Spinal cord (tissue), 10 donors: ENCODE measurements around the gene MCC. TPM values are rescaled to one million over a fixed set of nuclear protein-coding genes. Genes with fewer than 3 reads are reported as not detected.

Source experiments
- DNase-seq, 6 donors: peaks; one replicate each; pipeline versions ENCODE4 v3.0.0 to v3.0.0-alpha.2; 2013 to 2015; ENCODE audit warnings: low spot score in 6 of 6, low read depth in 4 of 6
- H3K27ac ChIP-seq: one replicate; pipeline ENCODE4 v1.5.1; 2013; ENCODE audit warnings: low read depth, low read length, control low read depth
- H3K27me3 ChIP-seq: one replicate; pipeline ENCODE4 v1.6.1; 2013; ENCODE audit warnings: low read length; ENCODE audit not compliant: control insufficient read depth, insufficient read depth
- H3K36me3 ChIP-seq: one replicate; pipeline ENCODE4 v1.6.1; 2013; ENCODE audit warnings: low read length; ENCODE audit not compliant: control insufficient read depth, insufficient read depth
- H3K4me1 ChIP-seq: one replicate; pipeline ENCODE4 v1.6.1; 2013; ENCODE audit warnings: low read length; ENCODE audit not compliant: control insufficient read depth, insufficient read depth
- H3K4me3 ChIP-seq: one replicate; pipeline ENCODE4 v1.5.1; 2013; ENCODE audit warnings: low read depth, low read length, control low read depth
- H3K9me3 ChIP-seq: one replicate; pipeline ENCODE4 v1.6.1; 2013; ENCODE audit warnings: low read length; ENCODE audit not compliant: control insufficient read depth, insufficient read depth
- WGBS: methylation state at CpG from one replicate; pipeline ENCODE4 v1.1.5; 2013; ENCODE audit warnings: missing lambda C conversion rate; ENCODE audit not compliant: insufficient coverage; 5-methylcytosine and 5-hydroxymethylcytosine counted together
- polyA plus RNA-seq, 2 donors: library from polyadenylated mRNA; unstranded; fragments of 120-200 nt; gene quantifications; one replicate each; pipeline ENCODE4 v1.2.1, GENCODE V29; 2013; ENCODE audit not compliant: insufficient read length in 2 of 2
- total RNA-seq, 2 donors: library from RNA; depleted of rRNA in 1 of 2; stranded (reverse); fragments of 120-200 nt in 1 of 2; fragments of >200 nt in 1 of 2; gene quantifications; one replicate each; pipeline versions ENCODE4 v1.2.3 to v1.2.4, GENCODE V29; 2013 to 2014
- donor health status: healthy.

The MCC gene
- total and polyA plus RNA-seq, 4 donors = 19.2 to 31.7 (median 26.6) TPM

GRCh38 chr5:113397046-113397445 lies 91.2 kb downstream of the MCC start:
- Histone ChIP-seq H3K27ac (no peak overlapping the region), H3K4me3 (no peak overlapping the region), H3K36me3 (no peaks in the 10 kb centered on the region), H3K4me1 (no peaks in the 10 kb centered on the region), H3K9me3 (no peaks in the 10 kb centered on the region), H3K27me3 (no peaks in the 10 kb centered on the region)
- DNase-seq = no peak
- WGBS = no CpG with 5 or more reads among the region's 3 CpGs

GRCh38 chr5:113394658-113395057 lies 93.6 kb downstream of the MCC start:
- Histone ChIP-seq H3K36me3 (no peaks in the 10 kb centered on the region), H3K4me1 (no peaks in the 10 kb centered on the region), H3K9me3 (no peaks in the 10 kb centered on the region), H3K4me3 (no peak overlapping the region), H3K27ac (no peak overlapping the region), H3K27me3 (no peaks in the 10 kb centered on the region)
- 100% methylated on average over 1 of the region's 2 CpGs for whole genome bisulfite sequencing
- no peak for DNase-seq

GRCh38 chr5:113390224-113390623 lies 98.0 kb downstream of the MCC start:
- Histone ChIP-seq H3K9me3 (no peaks in the 10 kb centered on the region), H3K27me3 (no peaks in the 10 kb centered on the region), H3K27ac (no peak overlapping the region), H3K4me1 (no peaks in the 10 kb centered on the region), H3K36me3 (no peaks in the 10 kb centered on the region), H3K4me3 (no peak overlapping the region)
- DNase-seq = no peak
- WGBS = no CpG with 5 or more reads among the region's 1 CpG

- Histone ChIP-seq H3K27ac (no peak overlapping the region), H3K27me3 (no peaks in the 10 kb centered on the region), H3K4me1 (no peaks in the 10 kb centered on the region), H3K36me3 (no peaks in the 10 kb centered on the region), H3K4me3 (no peak overlapping the region), H3K9me3 (no peaks in the 10 kb centered on the region)
- DNase-seq = no peak
- 91% methylated on average over 4 of the region's 4 CpGs for WGBS
These were observed 99.1 kb downstream of the MCC start for GRCh38 chr5:113389116-113389515.

DNA sequence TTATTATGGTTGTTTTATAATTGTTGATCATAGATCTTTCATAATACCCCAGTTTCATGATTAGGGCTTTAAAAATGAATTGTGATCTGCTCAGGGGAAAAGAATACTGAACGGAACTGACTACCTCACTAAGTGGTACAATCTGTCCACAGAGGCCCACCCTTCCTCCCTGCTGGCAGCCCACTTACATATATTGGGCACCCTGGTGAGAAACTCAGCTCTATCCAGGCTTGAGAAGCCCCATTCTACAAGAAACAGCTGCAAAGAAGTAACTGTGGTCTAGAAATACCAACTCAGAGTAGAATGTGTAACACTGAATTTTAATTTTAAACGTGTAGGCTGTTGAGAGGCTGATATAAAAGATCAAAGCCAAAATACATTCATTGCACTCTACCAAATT lies 100.4 kb downstream of the MCC start:
- Histone ChIP-seq H3K4me1 (no peaks in the 10 kb centered on the region), H3K4me3 (no peak overlapping the region), H3K27ac (no peak overlapping the region), H3K9me3 (no peaks in the 10 kb centered on the region), H3K27me3 (no peaks in the 10 kb centered on the region), H3K36me3 (no peaks in the 10 kb centered on the region)
- no peak for DNase-seq
- WGBS = no CpG with 5 or more reads among the region's 2 CpGs

GRCh38 chr5:113384782-113385285 lies 103.4 kb downstream of the MCC start:
- DNase-seq = no peak
- Histone ChIP-seq H3K36me3 (no peaks in the 10 kb centered on the region), H3K9me3 (no peaks in the 10 kb centered on the region), H3K4me1 (no peaks in the 10 kb centered on the region), H3K27me3 (no peaks in the 10 kb centered on the region), H3K27ac (no peak overlapping the region), H3K4me3 (no peak overlapping the region)
- 90% methylated on average over 1 of the region's 4 CpGs for WGBS

- no peak overlapping the region for H3K27ac ChIP-seq
- no CpG with 5 or more reads among the region's 1 CpG for WGBS
- DNase-seq = no peak
- H3K4me1 ChIP-seq = no peaks in the 10 kb centered on the region
- no peak overlapping the region for H3K4me3 ChIP-seq
- H3K36me3 ChIP-seq = no peaks in the 10 kb centered on the region
- H3K9me3 ChIP-seq = no peaks in the 10 kb centered on the region
- H3K27me3 ChIP-seq = no peaks in the 10 kb centered on the region
These were observed 105.5 kb downstream of the MCC start for GRCh38 chr5:113382731-113383130.

GRCh38 chr5:113381791-113382190 lies 106.5 kb downstream of the MCC start:
- no peak overlapping the region for H3K27ac ChIP-seq
- no peak overlapping the region for H3K4me3 ChIP-seq
- no peaks in the 10 kb centered on the region for H3K27me3 ChIP-seq
- no peaks in the 10 kb centered on the region for H3K4me1 ChIP-seq
- no peaks in the 10 kb centered on the region for H3K9me3 ChIP-seq
- no peaks in the 10 kb centered on the region for H3K36me3 ChIP-seq
- no peak for DNase-seq

- DNase-seq = no peak
- WGBS = 100% methylated on average over 1 of the region's 3 CpGs
- Histone ChIP-seq H3K4me3 (no peak overlapping the region), H3K27ac (no peak overlapping the region), H3K36me3 (no peaks in the 10 kb centered on the region), H3K27me3 (no peaks in the 10 kb centered on the region), H3K4me1 (no peaks in the 10 kb centered on the region), H3K9me3 (no peaks in the 10 kb centered on the region)
These were observed 107.4 kb downstream of the MCC start for GRCh38 chr5:113380807-113381326.

GRCh38 chr5:113379936-113380806 lies 108.1 kb downstream of the MCC start:
- Histone ChIP-seq H3K4me1 (no peaks in the 10 kb centered on the region), H3K4me3 (no peak overlapping the region), H3K27ac (no peak overlapping the region), H3K27me3 (no peaks in the 10 kb centered on the region), H3K9me3 (no peaks in the 10 kb centered on the region), H3K36me3 (no peaks in the 10 kb centered on the region)
- WGBS = 86% methylated on average over 6 of the region's 7 CpGs
- no peak for DNase-seq
